HepG2 (cell line): ENCODE data around the gene BSG. TPM values are rescaled to one million over a fixed set of nuclear protein-coding genes. Genes with fewer than 3 reads are reported as not detected.

Experiments used
- ADNP ChIP-seq: sonication (generic); formaldehyde crosslinking; IDR thresholded peaks from 2 replicates; pipeline ENCODE4 v1.4.0; 2020; ENCODE audit warnings: missing genetic modification reagents
- CBX1 ChIP-seq: IDR thresholded peaks from one replicate; pipeline ENCODE4 v1.6.1; 2016; ENCODE audit warnings: antibody characterized with exemption, low read depth
- MBNL3 ChIP-seq: fragments of 250-450 bp; sonication (Bioruptor Pico); conservative IDR thresholded peaks from 2 replicates; pipeline ENCODE4 v1.8.0; 2022; ENCODE audit warnings: mild to moderate bottlenecking, inconsistent platforms
- PHF20 ChIP-seq: sonication (generic); formaldehyde crosslinking; IDR thresholded peaks from 2 replicates; pipeline ENCODE4 v1.5.0; 2020; ENCODE audit warnings: mild to moderate bottlenecking, missing genetic modification reagents
- RARA ChIP-seq: IDR thresholded peaks from 2 replicates; pipeline ENCODE4 v1.6.1; 2016; ENCODE audit warnings: missing genetic modification reagents, missing compliant biosample characterization
- SMAD3 ChIP-seq: sonication (generic); formaldehyde crosslinking; IDR thresholded peaks from 2 replicates; pipeline ENCODE4 v1.4.0; 2020; ENCODE audit warnings: missing genetic modification reagents
- SNAPC2 ChIP-seq: sonication (generic); formaldehyde crosslinking; IDR thresholded peaks from 2 replicates; pipeline ENCODE4 v1.8.1; 2022; ENCODE audit warnings: mild to moderate bottlenecking, missing genetic modification reagents
- SP1 ChIP-seq, 2 experiments: fragments of 450-650 bp in 1 of 2; sonication (generic) in 1 of 2; formaldehyde crosslinking in 1 of 2; IDR thresholded peaks; 2 replicates each; pipeline versions ENCODE4 v1.4.0 to v1.6.1; 2016 to 2020; ENCODE audit warnings: missing genetic modification reagents in 1 of 2
- U2AF2 ChIP-seq: fragments of 200-400 bp; formaldehyde crosslinking; IDR thresholded peaks from 2 replicates; pipeline ENCODE4 v1.6.1; 2017; ENCODE audit warnings: low read depth, mild to moderate bottlenecking, low read length
- ZNF792 ChIP-seq: IDR thresholded peaks from 2 replicates; pipeline ENCODE4 v1.6.1; 2016
- polyA plus RNA-seq, 8 experiments: library from polyadenylated mRNA; depleted of rRNA in 3 of 8; stranded (reverse) in 7 of 8; unstranded in 1 of 8; fragments of >200 nt; fragmentation: Illumina TruSeq in 4 of 8; extraction: Trizol in 4 of 8; gene quantifications; 2 replicates each; pipeline versions ENCODE4 v1.2.1 to v1.2.3, GENCODE V29; 2011 to 2016; ENCODE audit warnings: low read depth in 4 of 8, missing spikeins in 1 of 8, mixed read lengths in 1 of 8; ENCODE audit not compliant: insufficient read depth in 1 of 8
- total RNA-seq, 5 experiments: library from RNA; depleted of rRNA; stranded (reverse); fragments of >200 nt; fragmentation: Illumina TruSeq; extraction: Trizol; gene quantifications; 2 replicates each; pipeline ENCODE4 v1.2.3, GENCODE V29; 2016; ENCODE audit warnings: low read depth in 1 of 5
- TF ChIP-seq, protein P1 (sequence below): IDR thresholded peaks from 2 replicates; pipeline ENCODE4 v1.6.1; 2012; ENCODE audit warnings: low read depth, low read length, improper control_type of control experiment
- TF ChIP-seq, protein P2 (sequence below): sonication (generic); formaldehyde crosslinking; IDR thresholded peaks from 2 replicates; pipeline ENCODE4 v1.4.0; 2020; ENCODE audit warnings: mild to moderate bottlenecking, missing genetic modification reagents, borderline replicate concordance
- TF ChIP-seq, protein P3 (sequence below): IDR thresholded peaks from 2 replicates; pipeline ENCODE4 v1.4.0; 2020; ENCODE audit warnings: mild to moderate bottlenecking, missing genetic modification reagents
- TF ChIP-seq, protein P4 (sequence below): sonication (generic); formaldehyde crosslinking; IDR thresholded peaks from 2 replicates; pipeline ENCODE4 v1.5.0; 2020; ENCODE audit warnings: mild to moderate bottlenecking, missing genetic modification reagents

Gene BSG
- total and polyA plus RNA-seq, 2 of the 13 experiments (the other 11 are each of a cell fraction or from before 2014, with no cell fraction given), result 309 to 754 TPM

DNA sequence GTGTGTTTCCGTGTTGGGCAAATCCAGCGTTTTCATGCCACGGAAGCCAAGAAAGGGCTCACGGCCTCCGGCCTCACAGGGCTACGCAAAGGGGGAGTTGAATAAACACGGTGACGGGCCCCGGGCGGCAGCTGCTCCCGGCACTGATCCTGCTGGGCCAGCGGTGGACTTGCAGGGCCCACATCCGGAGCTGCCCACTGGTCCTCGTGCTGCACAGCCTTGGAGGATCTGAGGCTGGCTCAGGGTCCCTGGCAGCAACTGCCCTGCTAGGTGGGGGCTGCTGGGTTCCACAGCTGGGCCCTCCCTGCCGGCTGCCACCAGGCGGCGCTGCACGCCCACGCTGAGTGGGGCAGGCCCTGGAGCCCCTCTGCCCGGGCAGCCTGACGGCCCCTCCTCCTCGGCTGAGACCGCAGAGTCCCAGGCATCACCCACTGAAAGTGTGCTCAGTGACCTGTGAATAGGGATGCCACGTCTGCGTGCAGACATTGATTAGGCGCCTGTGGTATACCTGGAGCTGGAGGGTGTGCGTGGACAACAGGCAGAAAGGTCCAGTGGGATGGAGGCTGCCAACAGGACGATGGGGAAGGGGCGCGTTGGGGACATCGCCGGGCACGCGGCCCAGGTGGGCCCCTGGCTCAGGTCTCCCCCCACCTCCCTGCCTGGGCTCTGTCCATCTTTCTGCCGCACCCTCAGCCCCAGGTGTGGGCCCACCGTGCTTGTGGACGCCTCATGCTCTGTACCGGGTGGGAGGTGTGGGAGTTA is 12.0 kb downstream of the BSG start (continued):
- TF ChIP-seq U2AF2 (no peak), SP1 (IDR thresholded peaks at IDR 0.05) (no peak), SP1 (CRISPR knock-in tag; IDR thresholded peaks at IDR 0.05) (peak; percentile 56; the same call in 1 of the 2 replicates), CBX1 (peak; percentile 58), RARA (CRISPR knock-in tag) (no peak), ADNP (CRISPR knock-in tag) (0 out of 2 replicates have a peak, but pooled peaks have one; percentile 14), PHF20 (CRISPR knock-in tag) (peak; percentile 43; the same call in 1 of the 2 replicates), MBNL3 (no peak), ZNF792 (CRISPR knock-in tag) (no peak; the same call in 1 of the 2 replicates), SMAD3 (no peak), SNAPC2 (no peak; the same call in 1 of the 2 replicates)
- TF ChIP-seq, protein P1, sequence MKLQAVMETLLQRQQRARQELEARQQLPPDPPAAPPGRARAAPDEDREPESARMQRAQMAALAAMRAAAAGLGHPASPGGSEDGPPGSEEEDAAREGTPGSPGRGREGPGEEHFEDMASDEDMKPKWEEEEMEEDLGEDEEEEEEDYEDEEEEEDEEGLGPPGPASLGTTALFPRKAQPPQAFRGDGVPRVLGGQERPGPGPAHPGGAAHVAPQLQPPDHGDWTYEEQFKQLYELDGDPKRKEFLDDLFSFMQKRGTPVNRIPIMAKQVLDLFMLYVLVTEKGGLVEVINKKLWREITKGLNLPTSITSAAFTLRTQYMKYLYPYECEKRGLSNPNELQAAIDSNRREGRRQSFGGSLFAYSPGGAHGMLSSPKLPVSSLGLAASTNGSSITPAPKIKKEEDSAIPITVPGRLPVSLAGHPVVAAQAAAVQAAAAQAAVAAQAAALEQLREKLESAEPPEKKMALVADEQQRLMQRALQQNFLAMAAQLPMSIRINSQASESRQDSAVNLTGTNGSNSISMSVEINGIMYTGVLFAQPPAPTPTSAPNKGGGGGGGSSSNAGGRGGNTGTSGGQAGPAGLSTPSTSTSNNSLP, result no peak
- TF ChIP-seq, protein P2, sequence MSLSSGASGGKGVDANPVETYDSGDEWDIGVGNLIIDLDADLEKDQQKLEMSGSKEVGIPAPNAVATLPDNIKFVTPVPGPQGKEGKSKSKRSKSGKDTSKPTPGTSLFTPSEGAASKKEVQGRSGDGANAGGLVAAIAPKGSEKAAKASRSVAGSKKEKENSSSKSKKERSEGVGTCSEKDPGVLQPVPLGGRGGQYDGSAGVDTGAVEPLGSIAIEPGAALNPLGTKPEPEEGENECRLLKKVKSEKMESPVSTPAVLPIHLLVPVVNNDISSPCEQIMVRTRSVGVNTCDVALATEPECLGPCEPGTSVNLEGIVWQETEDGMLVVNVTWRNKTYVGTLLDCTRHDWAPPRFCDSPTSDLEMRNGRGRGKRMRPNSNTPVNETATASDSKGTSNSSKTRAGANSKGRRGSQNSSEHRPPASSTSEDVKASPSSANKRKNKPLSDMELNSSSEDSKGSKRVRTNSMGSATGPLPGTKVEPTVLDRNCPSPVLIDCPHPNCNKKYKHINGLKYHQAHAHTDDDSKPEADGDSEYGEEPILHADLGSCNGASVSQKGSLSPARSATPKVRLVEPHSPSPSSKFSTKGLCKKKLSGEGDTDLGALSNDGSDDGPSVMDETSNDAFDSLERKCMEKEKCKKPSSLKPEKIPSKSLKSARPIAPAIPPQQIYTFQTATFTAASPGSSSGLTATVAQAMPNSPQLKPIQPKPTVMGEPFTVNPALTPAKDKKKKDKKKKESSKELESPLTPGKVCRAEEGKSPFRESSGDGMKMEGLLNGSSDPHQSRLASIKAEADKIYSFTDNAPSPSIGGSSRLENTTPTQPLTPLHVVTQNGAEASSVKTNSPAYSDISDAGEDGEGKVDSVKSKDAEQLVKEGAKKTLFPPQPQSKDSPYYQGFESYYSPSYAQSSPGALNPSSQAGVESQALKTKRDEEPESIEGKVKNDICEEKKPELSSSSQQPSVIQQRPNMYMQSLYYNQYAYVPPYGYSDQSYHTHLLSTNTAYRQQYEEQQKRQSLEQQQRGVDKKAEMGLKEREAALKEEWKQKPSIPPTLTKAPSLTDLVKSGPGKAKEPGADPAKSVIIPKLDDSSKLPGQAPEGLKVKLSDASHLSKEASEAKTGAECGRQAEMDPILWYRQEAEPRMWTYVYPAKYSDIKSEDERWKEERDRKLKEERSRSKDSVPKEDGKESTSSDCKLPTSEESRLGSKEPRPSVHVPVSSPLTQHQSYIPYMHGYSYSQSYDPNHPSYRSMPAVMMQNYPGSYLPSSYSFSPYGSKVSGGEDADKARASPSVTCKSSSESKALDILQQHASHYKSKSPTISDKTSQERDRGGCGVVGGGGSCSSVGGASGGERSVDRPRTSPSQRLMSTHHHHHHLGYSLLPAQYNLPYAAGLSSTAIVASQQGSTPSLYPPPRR (CRISPR knock-in tag), result no peak; the same call in 1 of the 2 replicates
- TF ChIP-seq, protein P3, sequence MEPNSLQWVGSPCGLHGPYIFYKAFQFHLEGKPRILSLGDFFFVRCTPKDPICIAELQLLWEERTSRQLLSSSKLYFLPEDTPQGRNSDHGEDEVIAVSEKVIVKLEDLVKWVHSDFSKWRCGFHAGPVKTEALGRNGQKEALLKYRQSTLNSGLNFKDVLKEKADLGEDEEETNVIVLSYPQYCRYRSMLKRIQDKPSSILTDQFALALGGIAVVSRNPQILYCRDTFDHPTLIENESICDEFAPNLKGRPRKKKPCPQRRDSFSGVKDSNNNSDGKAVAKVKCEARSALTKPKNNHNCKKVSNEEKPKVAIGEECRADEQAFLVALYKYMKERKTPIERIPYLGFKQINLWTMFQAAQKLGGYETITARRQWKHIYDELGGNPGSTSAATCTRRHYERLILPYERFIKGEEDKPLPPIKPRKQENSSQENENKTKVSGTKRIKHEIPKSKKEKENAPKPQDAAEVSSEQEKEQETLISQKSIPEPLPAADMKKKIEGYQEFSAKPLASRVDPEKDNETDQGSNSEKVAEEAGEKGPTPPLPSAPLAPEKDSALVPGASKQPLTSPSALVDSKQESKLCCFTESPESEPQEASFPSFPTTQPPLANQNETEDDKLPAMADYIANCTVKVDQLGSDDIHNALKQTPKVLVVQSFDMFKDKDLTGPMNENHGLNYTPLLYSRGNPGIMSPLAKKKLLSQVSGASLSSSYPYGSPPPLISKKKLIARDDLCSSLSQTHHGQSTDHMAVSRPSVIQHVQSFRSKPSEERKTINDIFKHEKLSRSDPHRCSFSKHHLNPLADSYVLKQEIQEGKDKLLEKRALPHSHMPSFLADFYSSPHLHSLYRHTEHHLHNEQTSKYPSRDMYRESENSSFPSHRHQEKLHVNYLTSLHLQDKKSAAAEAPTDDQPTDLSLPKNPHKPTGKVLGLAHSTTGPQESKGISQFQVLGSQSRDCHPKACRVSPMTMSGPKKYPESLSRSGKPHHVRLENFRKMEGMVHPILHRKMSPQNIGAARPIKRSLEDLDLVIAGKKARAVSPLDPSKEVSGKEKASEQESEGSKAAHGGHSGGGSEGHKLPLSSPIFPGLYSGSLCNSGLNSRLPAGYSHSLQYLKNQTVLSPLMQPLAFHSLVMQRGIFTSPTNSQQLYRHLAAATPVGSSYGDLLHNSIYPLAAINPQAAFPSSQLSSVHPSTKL (CRISPR knock-in tag), result peak; percentile 19; the same call in 1 of the 2 replicates
- TF ChIP-seq, protein P4, sequence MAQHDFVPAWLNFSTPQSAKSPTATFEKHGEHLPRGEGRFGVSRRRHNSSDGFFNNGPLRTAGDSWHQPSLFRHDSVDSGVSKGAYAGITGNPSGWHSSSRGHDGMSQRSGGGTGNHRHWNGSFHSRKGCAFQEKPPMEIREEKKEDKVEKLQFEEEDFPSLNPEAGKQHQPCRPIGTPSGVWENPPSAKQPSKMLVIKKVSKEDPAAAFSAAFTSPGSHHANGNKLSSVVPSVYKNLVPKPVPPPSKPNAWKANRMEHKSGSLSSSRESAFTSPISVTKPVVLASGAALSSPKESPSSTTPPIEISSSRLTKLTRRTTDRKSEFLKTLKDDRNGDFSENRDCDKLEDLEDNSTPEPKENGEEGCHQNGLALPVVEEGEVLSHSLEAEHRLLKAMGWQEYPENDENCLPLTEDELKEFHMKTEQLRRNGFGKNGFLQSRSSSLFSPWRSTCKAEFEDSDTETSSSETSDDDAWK (CRISPR knock-in tag), result no peak
